H1 (cell line): ENCODE data around the gene PXT1. TPM values are rescaled to one million over a fixed set of nuclear protein-coding genes. Genes with fewer than 3 reads are reported as not detected.

ENCODE experiments used
- ASH2L ChIP-seq: fragments of 200-600, 300-600 bp; sonication (generic); IDR thresholded peaks from one replicate; pipeline ENCODE4 v1.7.1; 2017; ENCODE audit warnings: low read length
- CHD1 ChIP-seq: IDR thresholded peaks from 2 replicates; pipeline ENCODE4 v1.6.1; 2012; ENCODE audit warnings: low read depth, low read length, improper control_type of control experiment
- CREB1 ChIP-seq: IDR thresholded peaks from 2 replicates; pipeline ENCODE4 v1.6.1; 2012; ENCODE audit warnings: inconsistent platforms
- CTBP2 ChIP-seq: IDR thresholded peaks from 2 replicates; pipeline ENCODE4 v1.7.0; 2011; ENCODE audit warnings: borderline replicate concordance, mild to moderate bottlenecking, moderate library complexity, mixed read lengths, low read length; ENCODE audit not compliant: insufficient read depth, insufficient read length
- EZH2 ChIP-seq: fragments of 200-600 bp; sonication (generic); IDR thresholded peaks from 2 replicates; pipeline ENCODE4 v1.7.1; 2012; ENCODE audit warnings: low read depth, mild to moderate bottlenecking, moderate library complexity, low read length, inconsistent platforms; ENCODE audit not compliant: severe bottlenecking
- FOSL1 ChIP-seq: IDR thresholded peaks from 2 replicates; pipeline ENCODE4 v1.6.1; 2011; ENCODE audit warnings: mild to moderate bottlenecking, low read depth, low read length, moderate library complexity; ENCODE audit not compliant: insufficient read depth
- GTF2F1 ChIP-seq: IDR thresholded peaks from 2 replicates; pipeline ENCODE4 v1.6.1; 2012; ENCODE audit warnings: low read depth, low read length, improper control_type of control experiment, borderline replicate concordance
- KDM1A ChIP-seq: fragments of 200-600, 300-600 bp; sonication (generic); IDR thresholded peaks from 2 replicates; pipeline ENCODE4 v1.7.1; 2016; ENCODE audit warnings: mild to moderate bottlenecking, low read length, borderline replicate concordance
- KDM4A ChIP-seq: IDR thresholded peaks from one replicate; pipeline ENCODE4 v1.7.1; 2012; ENCODE audit warnings: low read depth, mild to moderate bottlenecking, moderate library complexity, low read length, inconsistent platforms; ENCODE audit not compliant: severe bottlenecking
- KDM5A ChIP-seq: fragments of 200-600 bp; IDR thresholded peaks from 2 replicates; pipeline ENCODE4 v1.7.1; 2012; ENCODE audit warnings: mild to moderate bottlenecking, low read length, inconsistent platforms, mixed read lengths
- RFX5 ChIP-seq: IDR thresholded peaks from 2 replicates; pipeline ENCODE4 v1.6.1; 2011; ENCODE audit warnings: low read depth, low read length, improper control_type of control experiment, borderline replicate concordance
- RNF2 ChIP-seq: fragments of 200-900, 300-1000 bp; sonication (generic); IDR thresholded peaks from 2 replicates; pipeline ENCODE4 v1.7.1; 2016; ENCODE audit warnings: borderline replicate concordance, low read depth, mild to moderate bottlenecking, antibody characterized with exemption, low read length; ENCODE audit not compliant: poor library complexity, severe bottlenecking; ENCODE audit errors: missing control alignments
- SAP30 ChIP-seq: fragments of 300-600 bp; sonication (generic); IDR thresholded peaks from 2 replicates; pipeline ENCODE4 v1.7.1; 2012; ENCODE audit warnings: low read length, moderate library complexity, mild to moderate bottlenecking, inconsistent platforms; ENCODE audit not compliant: insufficient read depth, insufficient replicate concordance
- SIRT6 ChIP-seq: IDR thresholded peaks from one replicate; pipeline ENCODE4 v1.7.1; 2012; ENCODE audit warnings: low read length, inconsistent platforms
- SP1 ChIP-seq: IDR thresholded peaks from 2 replicates; pipeline ENCODE4 v1.6.1; 2011; ENCODE audit warnings: low read depth, low read length
- TAF1 ChIP-seq: IDR thresholded peaks from 2 replicates; pipeline ENCODE4 v1.6.1; 2011; ENCODE audit warnings: mild to moderate bottlenecking, low read depth, low read length
- TEAD4 ChIP-seq: IDR thresholded peaks from 2 replicates; pipeline ENCODE4 v1.6.1; 2012; ENCODE audit warnings: low read depth, low read length, inconsistent platforms, mixed read lengths
- polyA plus RNA-seq, 7 experiments: library from polyadenylated mRNA; depleted of rRNA in 3 of 7; stranded (reverse) in 5 of 7; unstranded in 2 of 7; fragments of >200 nt in 5 of 7; fragments of 200-250 nt in 2 of 7; gene quantifications; 1 replicate in 5 of 7; 2 replicates in 1 of 7; 4 replicates in 1 of 7; pipeline versions ENCODE4 v1.2.1 to v1.2.3, GENCODE V29; 2011 to 2013; ENCODE audit warnings: missing spikeins in 2 of 7, mixed read lengths in 2 of 7
- total RNA-seq: library from RNA; stranded (reverse); fragmentation: NEBNext Ultra II Directional; extraction: Animal tissue kit (Norgen Biotek cat#: 25700); gene quantifications from 2 replicates; pipeline ENCODE4 v1.2.1, GENCODE V29; 2021
- TF ChIP-seq, protein P1 (sequence below): IDR thresholded peaks from 2 replicates; pipeline ENCODE4 v1.6.1; 2011; ENCODE audit warnings: low read length, improper control_type of control experiment
- TF ChIP-seq, protein P2 (sequence below), 3 experiments: IDR thresholded peaks; 1 replicate in 2 of 3; 2 replicates in 1 of 3; pipeline versions ENCODE4 v1.5.1 to v1.6.1; 2011; ENCODE audit warnings: low read length in 3 of 3, mild to moderate bottlenecking in 3 of 3, inconsistent platforms in 2 of 3, low read depth in 1 of 3, moderate library complexity in 1 of 3; ENCODE audit not compliant: insufficient read depth in 1 of 3; ENCODE audit errors: control extremely low read depth in 1 of 3

PXT1 gene
- total and polyA plus RNA-seq, 2 of the 8 experiments (the other 6 are each of a cell fraction or from before 2014, with no cell fraction given) = 0.06 TPM; not detected in 1

DNA sequence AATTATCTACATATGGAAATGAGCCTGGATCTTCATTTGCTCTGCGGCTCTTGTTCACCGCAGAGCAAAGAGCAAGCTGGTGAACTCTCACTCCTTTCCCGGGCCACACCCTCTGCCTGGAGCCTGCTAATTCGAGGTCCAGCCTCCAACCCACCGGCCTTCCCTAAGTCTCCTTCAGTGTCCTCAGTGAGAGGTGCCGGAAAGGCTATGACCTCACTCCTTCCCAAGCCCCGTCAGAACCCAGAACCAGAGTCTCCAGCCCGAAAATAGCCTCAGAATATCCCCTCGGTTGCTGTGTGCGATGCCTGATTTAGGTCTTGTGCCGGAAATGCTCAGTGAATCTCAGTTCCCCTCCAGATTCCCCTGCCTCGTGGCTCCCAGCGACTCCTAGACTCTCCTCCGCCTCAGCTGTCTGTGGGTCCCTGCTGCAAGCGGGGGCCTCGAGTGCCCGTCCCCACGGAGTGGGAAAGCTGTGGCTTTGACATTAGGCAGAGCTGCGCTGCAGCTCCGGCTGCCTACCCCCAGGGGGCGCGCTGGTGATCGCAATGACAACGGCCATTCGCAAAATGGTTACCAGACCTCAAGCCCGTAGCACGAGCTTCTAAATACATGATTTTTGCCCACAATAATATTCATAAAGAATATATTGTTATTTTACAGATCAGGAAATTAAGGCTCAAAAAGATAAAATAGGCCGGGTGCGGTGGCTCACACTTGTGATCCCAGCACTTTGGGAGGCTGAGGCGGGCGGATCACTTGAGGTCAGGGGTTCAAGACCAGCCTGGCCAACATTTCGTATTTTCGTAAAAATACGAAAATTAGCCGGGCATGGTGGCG lies 101.8 kb downstream of the PXT1 start (continued):
- no peak for TF ChIP-seq RNF2
- TF ChIP-seq KDM1A = no peak
- TF ChIP-seq TAF1 = 0 out of 2 replicates have a peak, but pooled peaks have one; percentile 8
- TF ChIP-seq KDM4A = peak; percentile 21
- TF ChIP-seq CREB1 = peak; percentile 61
- TF ChIP-seq CHD1 = no peak
- TF ChIP-seq, protein P1, sequence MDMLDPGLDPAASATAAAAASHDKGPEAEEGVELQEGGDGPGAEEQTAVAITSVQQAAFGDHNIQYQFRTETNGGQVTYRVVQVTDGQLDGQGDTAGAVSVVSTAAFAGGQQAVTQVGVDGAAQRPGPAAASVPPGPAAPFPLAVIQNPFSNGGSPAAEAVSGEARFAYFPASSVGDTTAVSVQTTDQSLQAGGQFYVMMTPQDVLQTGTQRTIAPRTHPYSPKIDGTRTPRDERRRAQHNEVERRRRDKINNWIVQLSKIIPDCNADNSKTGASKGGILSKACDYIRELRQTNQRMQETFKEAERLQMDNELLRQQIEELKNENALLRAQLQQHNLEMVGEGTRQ = no peak
- TF ChIP-seq KDM5A = no peak
- peak; percentile 61; the same call in 1 of the 2 replicates for TF ChIP-seq TEAD4
- TF ChIP-seq SP1 = no peak
- no peak for TF ChIP-seq FOSL1
- no peak for TF ChIP-seq RFX5
- TF ChIP-seq GTF2F1 = no peak
- no peak for TF ChIP-seq ASH2L
- TF ChIP-seq SIRT6 = no peak
- TF ChIP-seq SAP30 = no peak
- no peak for TF ChIP-seq CTBP2
- TF ChIP-seq, protein P2, sequence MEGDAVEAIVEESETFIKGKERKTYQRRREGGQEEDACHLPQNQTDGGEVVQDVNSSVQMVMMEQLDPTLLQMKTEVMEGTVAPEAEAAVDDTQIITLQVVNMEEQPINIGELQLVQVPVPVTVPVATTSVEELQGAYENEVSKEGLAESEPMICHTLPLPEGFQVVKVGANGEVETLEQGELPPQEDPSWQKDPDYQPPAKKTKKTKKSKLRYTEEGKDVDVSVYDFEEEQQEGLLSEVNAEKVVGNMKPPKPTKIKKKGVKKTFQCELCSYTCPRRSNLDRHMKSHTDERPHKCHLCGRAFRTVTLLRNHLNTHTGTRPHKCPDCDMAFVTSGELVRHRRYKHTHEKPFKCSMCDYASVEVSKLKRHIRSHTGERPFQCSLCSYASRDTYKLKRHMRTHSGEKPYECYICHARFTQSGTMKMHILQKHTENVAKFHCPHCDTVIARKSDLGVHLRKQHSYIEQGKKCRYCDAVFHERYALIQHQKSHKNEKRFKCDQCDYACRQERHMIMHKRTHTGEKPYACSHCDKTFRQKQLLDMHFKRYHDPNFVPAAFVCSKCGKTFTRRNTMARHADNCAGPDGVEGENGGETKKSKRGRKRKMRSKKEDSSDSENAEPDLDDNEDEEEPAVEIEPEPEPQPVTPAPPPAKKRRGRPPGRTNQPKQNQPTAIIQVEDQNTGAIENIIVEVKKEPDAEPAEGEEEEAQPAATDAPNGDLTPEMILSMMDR (IDR thresholded peaks at IDR 0.05; ENCODE audit: control extremely low read depth in 1 of 3, insufficient read depth in 1 of 3, low read depth in 1 of 3, low read length in 3 of 3) = peak; percentile 85 to 98 (median 92)
- no peak for TF ChIP-seq EZH2
